Measurements from ENCODE around the gene RPS3. TPM values are rescaled to one million over a fixed set of nuclear protein-coding genes. Genes with fewer than 3 reads are reported as not detected.

RPS3 gene
- total RNA-seq, 1 experiment from 2014 or later, result 1,749 TPM

DNA sequence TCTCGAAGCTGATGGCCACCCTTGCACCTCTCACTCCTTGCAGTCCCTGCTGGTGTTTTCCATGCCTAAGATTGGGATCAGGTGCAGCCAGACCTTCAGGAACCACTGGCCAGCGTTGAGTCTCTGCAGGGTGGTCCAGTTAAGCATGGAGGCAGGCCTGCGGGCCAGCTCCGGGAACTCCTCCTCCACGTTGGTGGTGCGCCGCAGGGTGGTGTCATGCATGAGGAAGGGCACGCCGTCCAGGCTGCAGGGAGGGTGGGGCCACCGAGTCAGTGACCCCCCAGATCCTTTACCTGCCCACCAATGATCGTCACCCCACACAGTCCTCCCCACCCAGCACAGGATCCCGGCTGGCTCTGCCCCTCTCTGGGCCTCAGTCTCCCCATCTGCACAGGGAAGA, 43.7 kb downstream of the RPS3 start:
- intact Hi-C loops (cut with micrococcal nuclease; ENCODE audit: unreplicated experiment), result no loop called here
- no TSS peak for BruUV-seq (replicated peaks)
- Mint-ChIP-seq H3K9me3 (ENCODE audit: low read depth, unreplicated experiment) (no peaks in the 10 kb centered on the region), H3K36me3 (ENCODE audit: insufficient read depth, unreplicated experiment) (peaks cover 4% of the 10 kb centered on the region), H3K4me1 (ENCODE audit: low read depth, unreplicated experiment) (no peaks in the 10 kb centered on the region), H3K4me3 (ENCODE audit: low read depth, unreplicated experiment) (no peak overlapping the region), H3K27ac (ENCODE audit: unreplicated experiment) (no peak overlapping the region), H3K27me3 (ENCODE audit: unreplicated experiment) (peaks cover 32% of the 10 kb centered on the region)
- CTCF ChIA-PET, result interaction anchor here (4.2 kb wide), 1 partner anchor 90 kb away, joined by 21 read pairs; no protein-coding TSS in a partner anchor
- no peak for DNase-seq
- TF ChIP-seq, protein P1, sequence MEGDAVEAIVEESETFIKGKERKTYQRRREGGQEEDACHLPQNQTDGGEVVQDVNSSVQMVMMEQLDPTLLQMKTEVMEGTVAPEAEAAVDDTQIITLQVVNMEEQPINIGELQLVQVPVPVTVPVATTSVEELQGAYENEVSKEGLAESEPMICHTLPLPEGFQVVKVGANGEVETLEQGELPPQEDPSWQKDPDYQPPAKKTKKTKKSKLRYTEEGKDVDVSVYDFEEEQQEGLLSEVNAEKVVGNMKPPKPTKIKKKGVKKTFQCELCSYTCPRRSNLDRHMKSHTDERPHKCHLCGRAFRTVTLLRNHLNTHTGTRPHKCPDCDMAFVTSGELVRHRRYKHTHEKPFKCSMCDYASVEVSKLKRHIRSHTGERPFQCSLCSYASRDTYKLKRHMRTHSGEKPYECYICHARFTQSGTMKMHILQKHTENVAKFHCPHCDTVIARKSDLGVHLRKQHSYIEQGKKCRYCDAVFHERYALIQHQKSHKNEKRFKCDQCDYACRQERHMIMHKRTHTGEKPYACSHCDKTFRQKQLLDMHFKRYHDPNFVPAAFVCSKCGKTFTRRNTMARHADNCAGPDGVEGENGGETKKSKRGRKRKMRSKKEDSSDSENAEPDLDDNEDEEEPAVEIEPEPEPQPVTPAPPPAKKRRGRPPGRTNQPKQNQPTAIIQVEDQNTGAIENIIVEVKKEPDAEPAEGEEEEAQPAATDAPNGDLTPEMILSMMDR (IDR thresholded peaks at IDR 0.05; ENCODE audit: unreplicated experiment), result no peak

DNA sequence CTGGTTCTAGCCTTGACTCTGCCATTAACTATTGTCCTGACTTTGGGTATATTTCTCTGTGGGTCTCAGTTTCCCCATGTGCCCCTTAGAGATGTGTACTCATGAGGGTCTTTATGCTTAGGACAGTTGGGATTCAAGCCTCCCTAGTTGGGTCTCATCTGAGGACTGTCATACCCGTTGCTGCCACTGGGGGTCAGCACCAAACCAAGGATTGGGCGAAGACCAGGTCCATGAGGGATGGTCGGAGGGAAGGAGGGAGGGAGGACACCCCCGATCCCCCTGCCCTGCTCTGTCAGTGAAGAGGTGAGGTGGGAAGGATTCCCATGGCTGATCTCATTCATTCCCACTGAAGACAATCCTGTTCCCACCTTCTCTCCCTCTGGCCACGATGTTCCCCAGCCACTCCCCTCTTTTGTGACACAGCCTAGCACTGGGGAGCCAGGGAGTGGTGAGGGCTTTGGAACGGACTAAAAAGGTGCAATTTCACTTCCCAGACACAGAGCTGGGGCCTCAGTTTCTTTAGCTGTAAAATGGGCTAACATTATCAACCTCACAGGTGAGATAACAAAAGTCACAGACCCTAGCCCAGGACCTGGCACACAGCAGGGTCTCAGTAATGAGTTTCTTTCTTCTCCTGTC, 46.1 kb downstream of the RPS3 start:
- no TSS peak for BruUV-seq (replicated peaks)
- H3K4me1 Mint-ChIP-seq (ENCODE audit: low read depth, unreplicated experiment), result no peaks in the 10 kb centered on the region
- H3K4me3 Mint-ChIP-seq (ENCODE audit: low read depth, unreplicated experiment), result no peak overlapping the region
- TF ChIP-seq, protein P1 (IDR thresholded peaks at IDR 0.05; ENCODE audit: unreplicated experiment), result peak; percentile 97
- peaks cover 35% of the 10 kb centered on the region for H3K27me3 Mint-ChIP-seq (ENCODE audit: unreplicated experiment)
- CTCF ChIA-PET, result interaction anchor here (1.1 to 4.2 kb wide), 2 partner anchors 88 to 142 kb away, joined by 4 to 21 read pairs; no protein-coding TSS in a partner anchor
- H3K27ac Mint-ChIP-seq (ENCODE audit: unreplicated experiment), result no peak overlapping the region
- intact Hi-C loops (cut with micrococcal nuclease; ENCODE audit: unreplicated experiment), result loop anchor here (1.0 kb wide), 1 partner anchor 87 kb away; no protein-coding TSS in a partner anchor
- H3K9me3 Mint-ChIP-seq (ENCODE audit: low read depth, unreplicated experiment), result no peaks in the 10 kb centered on the region
- peaks cover 4% of the 10 kb centered on the region for H3K36me3 Mint-ChIP-seq (ENCODE audit: insufficient read depth, unreplicated experiment)
- DNase-seq, result peak; percentile 80

DNA sequence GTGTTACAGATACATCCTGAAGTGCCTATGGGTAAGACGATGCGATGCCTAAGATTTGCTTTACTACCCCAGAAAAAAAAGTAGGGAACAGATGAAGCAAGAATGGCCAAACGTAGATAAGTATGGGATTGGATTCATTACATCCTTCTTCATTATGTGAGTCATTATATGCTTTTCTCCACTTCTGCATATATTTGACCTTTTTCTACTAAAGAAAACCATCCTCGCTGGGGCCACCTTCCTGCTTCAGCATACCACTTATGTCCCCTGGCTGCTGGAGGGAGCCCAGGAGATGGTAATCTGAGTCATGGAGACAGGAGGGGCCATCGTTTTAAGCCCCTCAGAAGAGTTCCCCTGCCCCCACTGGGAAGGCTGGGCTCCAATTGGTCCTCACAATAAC, 48.1 kb downstream of the RPS3 start:
- intact Hi-C loops (cut with micrococcal nuclease; ENCODE audit: unreplicated experiment), result no loop called here
- H3K4me3 Mint-ChIP-seq (ENCODE audit: low read depth, unreplicated experiment), result no peak overlapping the region
- BruUV-seq (replicated peaks), result no TSS peak
- peaks cover 4% of the 10 kb centered on the region for H3K36me3 Mint-ChIP-seq (ENCODE audit: insufficient read depth, unreplicated experiment)
- peaks cover 47% of the 10 kb centered on the region for H3K27me3 Mint-ChIP-seq (ENCODE audit: unreplicated experiment)
- TF ChIP-seq, protein P1 (IDR thresholded peaks at IDR 0.05; ENCODE audit: unreplicated experiment), result no peak
- no peak overlapping the region for H3K27ac Mint-ChIP-seq (ENCODE audit: unreplicated experiment)
- DNase-seq, result no peak
- CTCF ChIA-PET, result no interaction called here
- no peaks in the 10 kb centered on the region for H3K4me1 Mint-ChIP-seq (ENCODE audit: low read depth, unreplicated experiment)
- H3K9me3 Mint-ChIP-seq (ENCODE audit: low read depth, unreplicated experiment), result no peaks in the 10 kb centered on the region

DNA sequence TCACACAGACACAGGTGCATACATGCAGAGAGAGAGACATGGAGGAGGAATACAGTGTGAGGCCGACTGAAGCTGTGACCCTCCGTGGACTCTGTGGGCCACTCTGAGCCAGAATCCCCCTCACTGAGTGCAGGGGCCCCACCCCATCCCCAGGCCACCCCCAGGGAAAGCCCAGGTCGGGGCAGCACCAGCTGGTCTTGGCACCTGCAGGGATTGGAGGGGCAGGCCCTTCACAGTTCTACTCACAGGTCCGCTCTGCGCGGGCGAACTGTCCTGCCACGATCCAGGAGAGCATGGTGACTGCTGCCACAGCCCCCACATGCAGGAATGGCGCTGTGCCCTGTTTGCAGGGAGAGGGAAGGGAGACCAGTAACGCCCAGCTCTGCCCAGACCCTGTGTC, 50.0 kb downstream of the RPS3 start:
- H3K27ac Mint-ChIP-seq (ENCODE audit: unreplicated experiment), result no peak overlapping the region
- intact Hi-C loops (cut with micrococcal nuclease; ENCODE audit: unreplicated experiment), result no loop called here
- peaks cover 57% of the 10 kb centered on the region for H3K27me3 Mint-ChIP-seq (ENCODE audit: unreplicated experiment)
- BruUV-seq (replicated peaks), result no TSS peak
- H3K4me1 Mint-ChIP-seq (ENCODE audit: low read depth, unreplicated experiment), result no peaks in the 10 kb centered on the region
- H3K4me3 Mint-ChIP-seq (ENCODE audit: low read depth, unreplicated experiment), result no peak overlapping the region
- CTCF ChIA-PET, result no interaction called here
- TF ChIP-seq, protein P1 (IDR thresholded peaks at IDR 0.05; ENCODE audit: unreplicated experiment), result no peak
- no peak for DNase-seq
- peaks cover 4% of the 10 kb centered on the region for H3K36me3 Mint-ChIP-seq (ENCODE audit: insufficient read depth, unreplicated experiment)
- no peaks in the 10 kb centered on the region for H3K9me3 Mint-ChIP-seq (ENCODE audit: low read depth, unreplicated experiment)
